Measurements from ENCODE around the gene MRPL10.

MRPL10 gene

DNA sequence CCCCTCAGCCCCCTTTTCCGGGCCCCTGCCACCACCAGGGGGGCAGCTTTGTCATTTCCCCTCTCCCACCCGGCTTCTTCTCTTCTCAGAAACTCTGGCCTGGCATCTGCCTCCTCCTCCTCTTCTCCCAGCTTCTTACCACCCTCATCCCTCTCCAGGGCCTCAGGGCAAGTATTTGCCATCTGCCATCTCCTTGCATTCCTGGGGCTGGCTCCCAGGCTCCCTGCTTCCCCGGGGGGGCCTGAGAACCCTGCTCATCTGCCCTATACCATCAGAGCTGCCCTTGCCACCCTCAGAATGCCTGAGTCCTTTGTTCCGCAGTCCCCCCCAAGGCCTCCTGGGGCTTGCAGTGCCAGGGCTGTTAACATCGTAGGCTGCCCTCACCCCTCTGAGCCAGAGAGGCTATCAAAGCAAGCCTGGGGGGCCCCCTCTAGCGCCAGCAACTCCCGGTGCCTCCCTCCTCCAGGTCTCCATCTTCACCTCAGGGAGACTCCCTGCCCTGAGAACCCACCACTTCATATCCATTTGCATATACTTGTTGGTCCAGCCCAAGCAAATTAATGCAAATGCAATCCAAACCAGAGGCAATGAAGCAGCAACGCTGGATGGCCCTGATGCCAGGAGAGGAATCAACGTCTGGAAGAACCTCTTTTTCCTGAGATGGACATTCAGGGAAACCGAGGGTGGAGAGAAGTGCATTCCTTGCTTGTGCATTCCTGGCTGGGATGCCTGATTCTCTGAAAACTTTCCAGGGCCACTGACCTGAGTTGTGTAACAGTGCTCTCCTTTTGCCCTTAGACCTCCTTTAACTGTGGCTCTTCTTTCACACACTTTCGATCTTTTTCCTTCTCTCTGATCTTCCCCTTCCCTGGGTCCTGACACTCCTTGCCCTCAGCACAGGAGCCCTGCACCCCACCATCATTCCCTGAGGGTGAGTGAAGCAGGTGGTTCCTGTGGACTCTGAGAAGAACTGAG, 44.0 kb upstream of the MRPL10 start:
- TF ChIP-seq, protein P1, sequence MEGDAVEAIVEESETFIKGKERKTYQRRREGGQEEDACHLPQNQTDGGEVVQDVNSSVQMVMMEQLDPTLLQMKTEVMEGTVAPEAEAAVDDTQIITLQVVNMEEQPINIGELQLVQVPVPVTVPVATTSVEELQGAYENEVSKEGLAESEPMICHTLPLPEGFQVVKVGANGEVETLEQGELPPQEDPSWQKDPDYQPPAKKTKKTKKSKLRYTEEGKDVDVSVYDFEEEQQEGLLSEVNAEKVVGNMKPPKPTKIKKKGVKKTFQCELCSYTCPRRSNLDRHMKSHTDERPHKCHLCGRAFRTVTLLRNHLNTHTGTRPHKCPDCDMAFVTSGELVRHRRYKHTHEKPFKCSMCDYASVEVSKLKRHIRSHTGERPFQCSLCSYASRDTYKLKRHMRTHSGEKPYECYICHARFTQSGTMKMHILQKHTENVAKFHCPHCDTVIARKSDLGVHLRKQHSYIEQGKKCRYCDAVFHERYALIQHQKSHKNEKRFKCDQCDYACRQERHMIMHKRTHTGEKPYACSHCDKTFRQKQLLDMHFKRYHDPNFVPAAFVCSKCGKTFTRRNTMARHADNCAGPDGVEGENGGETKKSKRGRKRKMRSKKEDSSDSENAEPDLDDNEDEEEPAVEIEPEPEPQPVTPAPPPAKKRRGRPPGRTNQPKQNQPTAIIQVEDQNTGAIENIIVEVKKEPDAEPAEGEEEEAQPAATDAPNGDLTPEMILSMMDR (conservative IDR thresholded peaks at IDR 0.05; ENCODE audit: low read depth, low read length) = no peak
- no peak overlapping the region for H3K4me3 ChIP-seq (ENCODE audit: low read length)
- DNase-seq (ENCODE audit: low read depth) = no peak

- no peak overlapping the region for H3K4me3 ChIP-seq (ENCODE audit: low read length)
- DNase-seq (ENCODE audit: low read depth) = no peak
- TF ChIP-seq, protein P1 (conservative IDR thresholded peaks at IDR 0.05; ENCODE audit: low read depth, low read length) = no peak
These were observed 42.1 kb upstream of the MRPL10 start for GRCh38 chr17:47873200-47874090.

DNA sequence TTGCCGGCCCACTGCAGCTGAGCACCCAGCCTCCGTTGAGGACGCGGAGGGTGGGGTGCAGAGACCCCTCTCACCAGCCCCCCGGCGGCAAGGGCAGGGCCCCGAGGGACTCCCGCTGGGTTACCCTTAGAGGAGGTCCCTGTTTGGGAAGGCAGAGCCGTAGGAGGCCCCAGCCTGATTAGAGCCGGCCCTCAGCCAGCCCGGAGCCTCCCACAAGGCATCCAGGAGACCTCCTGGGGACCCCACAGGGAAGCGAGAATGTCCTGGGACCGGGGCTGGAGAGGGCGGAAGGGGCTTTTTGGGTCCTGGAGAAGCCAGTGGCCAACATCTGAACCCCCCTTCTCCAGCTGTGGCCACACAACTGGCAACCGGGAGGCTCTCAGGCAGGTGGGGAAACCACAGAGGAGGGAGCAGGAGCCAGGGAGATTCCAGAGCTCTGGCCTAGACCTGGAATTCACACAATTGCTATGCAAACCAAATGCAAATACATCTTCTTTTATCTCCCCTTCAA, 41.4 kb upstream of the MRPL10 start:
- no peak overlapping the region for H3K4me3 ChIP-seq (ENCODE audit: low read length)
- TF ChIP-seq, protein P1 (conservative IDR thresholded peaks at IDR 0.05; ENCODE audit: low read depth, low read length) = no peak
- DNase-seq (ENCODE audit: low read depth) = no peak

DNA sequence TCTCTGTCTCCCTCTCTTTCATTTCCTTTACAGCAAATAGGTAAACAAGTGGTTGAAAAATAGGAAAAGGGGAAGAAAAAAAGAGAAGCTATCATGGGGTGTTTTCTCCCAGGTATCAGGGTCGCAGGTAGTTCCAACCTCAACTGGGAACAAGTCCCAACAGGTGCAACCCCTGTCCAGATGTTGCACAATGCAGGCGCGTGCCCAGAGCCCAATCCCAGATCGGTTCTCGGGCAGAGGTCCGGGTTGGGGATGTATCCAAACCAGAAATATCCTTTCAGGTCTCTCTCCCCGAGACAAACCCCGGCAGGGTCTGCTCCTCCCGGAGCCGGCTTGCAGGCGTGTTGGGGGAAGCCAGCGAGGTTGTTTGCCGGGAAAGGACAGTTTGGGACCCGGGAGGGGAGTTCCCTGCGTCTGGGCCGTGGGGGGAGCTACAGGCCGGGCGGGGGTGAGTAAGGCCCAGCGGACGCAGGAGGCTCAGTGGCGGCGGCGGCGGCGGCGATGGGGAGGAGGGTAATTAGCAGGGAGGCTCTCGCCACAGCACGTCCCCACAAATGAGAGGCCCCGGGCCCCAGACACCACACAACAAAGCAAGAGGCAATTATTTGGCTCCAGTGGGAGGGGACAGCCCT, 40.8 kb upstream of the MRPL10 start:
- H3K4me3 ChIP-seq (ENCODE audit: low read length) = no peak overlapping the region

DNA sequence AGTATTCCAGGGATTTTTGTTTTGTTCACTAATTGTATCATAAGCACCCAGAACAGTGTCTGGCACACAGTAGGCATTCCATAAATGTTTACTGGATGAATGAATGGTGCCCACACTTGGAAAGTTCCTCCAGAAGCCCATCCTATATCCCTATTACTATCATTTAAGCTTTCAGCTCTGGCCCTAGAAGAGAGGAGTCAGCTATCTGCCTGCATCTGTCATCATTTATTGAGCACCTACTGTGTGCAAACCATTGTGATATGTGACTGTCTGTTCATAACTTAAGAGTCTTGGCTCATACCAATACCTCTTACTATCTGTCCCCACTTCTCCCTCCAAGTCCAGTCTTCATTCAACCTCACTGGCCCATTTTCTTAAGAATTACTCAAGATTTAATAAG, 39.7 kb upstream of the MRPL10 start:
- TF ChIP-seq, protein P1 (conservative IDR thresholded peaks at IDR 0.05; ENCODE audit: low read depth, low read length) = no peak

More for the DNA sequence above, 40.8 kb upstream of the MRPL10 start:
- no peak for DNase-seq (ENCODE audit: low read depth)
- TF ChIP-seq, protein P1 (conservative IDR thresholded peaks at IDR 0.05; ENCODE audit: low read depth, low read length) = no peak

DNA sequence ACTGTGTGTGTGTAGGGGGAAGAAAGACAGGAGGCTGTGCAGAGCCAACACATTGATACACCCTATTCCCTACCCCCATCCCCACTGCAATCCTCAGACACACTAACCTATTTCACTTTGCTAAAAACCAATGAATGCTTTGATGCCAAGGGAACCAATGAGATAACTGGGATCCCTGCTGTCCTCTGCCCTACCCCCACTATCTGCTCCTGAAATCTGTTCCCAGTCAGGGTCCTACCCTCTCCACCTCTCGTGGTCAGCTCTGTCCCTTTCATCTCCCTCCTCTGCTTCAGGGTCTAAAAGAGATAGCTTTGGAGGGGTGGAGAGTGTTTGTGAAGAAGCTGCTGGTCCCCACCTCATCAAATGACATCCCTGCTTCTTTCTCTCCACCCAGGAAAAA, 38.7 kb upstream of the MRPL10 start:
- no peak for DNase-seq (ENCODE audit: low read depth)
- H3K4me3 ChIP-seq (ENCODE audit: low read length) = no peak overlapping the region
- TF ChIP-seq, protein P1 (conservative IDR thresholded peaks at IDR 0.05; ENCODE audit: low read depth, low read length) = no peak

More for the DNA sequence above, 39.7 kb upstream of the MRPL10 start:
- no peak for DNase-seq (ENCODE audit: low read depth)
- H3K4me3 ChIP-seq (ENCODE audit: low read length) = no peak overlapping the region
